Nephron (organoid): ENCODE data around the gene RTBDN.
A peak's percentile ranks its signal among the peaks of the same experiment; 100 is the strongest.
"Not testable (repeated sequence)": the region's sequence is repeated elsewhere in the genome, so short reads cannot be mapped to it uniquely, and the experiment has no call there.

Experiments used
- H3K27ac Mint-ChIP-seq, 3 experiments: 2 replicates each; pipeline ENCODE4 v1.8.0; 2020; ENCODE audit warnings: mixed read lengths in 3 of 3, mild to moderate bottlenecking in 2 of 3, moderate library complexity in 1 of 3
- H3K27me3 Mint-ChIP-seq: 2 replicates; pipeline ENCODE4 v1.8.0; 2021; ENCODE audit warnings: low read depth, mild to moderate bottlenecking, moderate library complexity, mixed read lengths
- H3K36me3 Mint-ChIP-seq: 2 replicates; pipeline ENCODE4 v1.8.0; 2020; ENCODE audit warnings: low read depth, mixed read lengths
- H3K4me1 Mint-ChIP-seq: 2 replicates; pipeline ENCODE4 v1.8.0; 2020; ENCODE audit warnings: mixed read lengths
- H3K4me3 Mint-ChIP-seq, 3 experiments: 2 replicates each; pipeline ENCODE4 v1.8.0; 2020; ENCODE audit warnings: mild to moderate bottlenecking in 3 of 3, mixed read lengths in 3 of 3, moderate library complexity in 2 of 3
- H3K9me3 Mint-ChIP-seq: 2 replicates; pipeline ENCODE4 v1.8.0; 2020; ENCODE audit warnings: mixed read lengths
- CTCF ChIP-seq, 3 experiments: fragments of 200-600 bp; sonication (generic); IDR thresholded peaks; one replicate each; pipeline ENCODE4 v1.5.0; 2021; ENCODE audit warnings: antibody characterized with exemption in 3 of 3; ENCODE audit not compliant: unreplicated experiment in 3 of 3

The RTBDN gene

GRCh38 chr19:12800923-12801465 lies 33.4 kb downstream of the RTBDN start:
- peak overlapping the region; percentile 78 to 92 (median 89) for H3K4me3 Mint-ChIP-seq
- H3K27me3 Mint-ChIP-seq: no peaks in the 10 kb centered on the region
- peak overlapping the region; percentile 35 to 72 (median 68) for H3K27ac Mint-ChIP-seq
- H3K4me1 Mint-ChIP-seq: peaks cover 21% of the 10 kb centered on the region
- TF ChIP-seq CTCF (IDR thresholded peaks at IDR 0.05; ENCODE audit: unreplicated experiment in 3 of 3): no peak
- no peaks in the 10 kb centered on the region for H3K9me3 Mint-ChIP-seq
- H3K36me3 Mint-ChIP-seq: peaks cover 13% of the 10 kb centered on the region

- Mint-ChIP-seq H3K9me3 (no peaks in the 10 kb centered on the region), H3K36me3 (peaks cover 13% of the 10 kb centered on the region), H3K4me1 (peaks cover 24% of the 10 kb centered on the region), H3K4me3 (peak overlapping the region; percentile 78 to 92 (median 89)), H3K27ac (peak overlapping the region; percentile 35 to 72 (median 68)), H3K27me3 (no peaks in the 10 kb centered on the region)
- TF ChIP-seq CTCF (IDR thresholded peaks at IDR 0.05; ENCODE audit: unreplicated experiment in 3 of 3): no peak
Observed at GRCh38 chr19:12800466-12800770, 34.0 kb downstream of the RTBDN start.

DNA sequence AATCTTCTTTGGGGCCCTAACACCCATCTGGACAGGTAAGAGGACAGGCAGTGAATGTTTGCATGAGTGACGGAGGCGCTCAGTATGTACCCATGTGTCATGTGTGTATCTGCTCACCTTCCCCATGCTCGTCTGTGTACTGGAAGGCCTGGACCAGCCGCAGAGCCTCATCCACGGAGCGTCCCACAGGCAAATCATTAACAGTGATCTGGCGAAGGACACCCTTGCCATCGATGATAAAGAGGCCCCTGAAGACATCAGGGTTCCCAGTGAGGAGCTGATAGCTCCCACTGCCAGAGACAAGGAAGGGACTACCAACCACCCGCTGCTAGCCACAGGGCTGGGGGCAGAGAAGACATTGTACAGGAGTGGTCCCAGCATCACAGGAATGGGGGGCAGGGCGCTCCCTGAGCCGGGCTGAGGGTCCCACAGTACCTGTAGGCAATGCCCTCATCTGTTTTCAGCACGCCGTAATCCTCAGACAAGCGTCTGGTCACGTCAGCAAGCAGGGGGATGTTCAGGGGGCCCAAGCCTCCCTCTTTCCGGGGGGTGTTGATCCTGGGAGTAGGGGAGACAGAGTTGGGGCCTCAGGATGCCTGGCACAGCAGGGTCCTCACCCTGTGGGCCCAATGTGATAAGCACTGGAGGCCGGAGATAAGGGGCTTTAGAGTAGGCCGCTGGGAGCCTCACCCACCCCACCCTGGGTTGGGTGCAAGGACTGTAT lies 34.5 kb downstream of the RTBDN start:
- H3K27me3 Mint-ChIP-seq: no peaks in the 10 kb centered on the region
- peaks cover 24% of the 10 kb centered on the region for H3K4me1 Mint-ChIP-seq
- H3K4me3 Mint-ChIP-seq: peak overlapping the region; percentile 78 to 92 (median 89)
- no peak overlapping the region for H3K27ac Mint-ChIP-seq
- no peak for TF ChIP-seq CTCF (IDR thresholded peaks at IDR 0.05; ENCODE audit: unreplicated experiment in 3 of 3)
- no peaks in the 10 kb centered on the region for H3K9me3 Mint-ChIP-seq
- peaks cover 13% of the 10 kb centered on the region for H3K36me3 Mint-ChIP-seq

DNA sequence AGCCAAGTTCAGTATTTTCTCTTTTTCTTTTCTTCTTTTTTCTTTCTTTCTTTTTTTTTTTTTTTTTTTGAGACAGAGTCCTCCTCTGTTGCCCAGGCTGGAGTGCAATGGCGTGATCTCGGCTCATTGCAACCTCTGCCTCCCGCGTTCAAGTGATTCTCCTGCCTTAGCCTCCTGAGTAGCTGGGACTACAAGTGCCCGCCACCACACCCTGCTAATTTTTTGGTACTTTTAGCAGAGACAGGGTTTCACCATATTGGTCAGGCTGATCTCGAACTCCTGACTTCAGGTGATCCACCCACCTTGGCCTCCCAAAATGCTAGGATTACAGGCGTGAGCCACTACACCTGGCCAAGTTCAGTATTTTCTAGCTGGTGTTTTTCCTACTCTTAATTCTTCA lies 36.8 kb downstream of the RTBDN start:
- H3K4me1 Mint-ChIP-seq: peaks cover 29% of the 10 kb centered on the region
- H3K9me3 Mint-ChIP-seq, H3K4me3 Mint-ChIP-seq, H3K27me3 Mint-ChIP-seq, H3K27ac Mint-ChIP-seq: not testable (repeated sequence)
- H3K36me3 Mint-ChIP-seq: peaks cover 13% of the 10 kb centered on the region

DNA sequence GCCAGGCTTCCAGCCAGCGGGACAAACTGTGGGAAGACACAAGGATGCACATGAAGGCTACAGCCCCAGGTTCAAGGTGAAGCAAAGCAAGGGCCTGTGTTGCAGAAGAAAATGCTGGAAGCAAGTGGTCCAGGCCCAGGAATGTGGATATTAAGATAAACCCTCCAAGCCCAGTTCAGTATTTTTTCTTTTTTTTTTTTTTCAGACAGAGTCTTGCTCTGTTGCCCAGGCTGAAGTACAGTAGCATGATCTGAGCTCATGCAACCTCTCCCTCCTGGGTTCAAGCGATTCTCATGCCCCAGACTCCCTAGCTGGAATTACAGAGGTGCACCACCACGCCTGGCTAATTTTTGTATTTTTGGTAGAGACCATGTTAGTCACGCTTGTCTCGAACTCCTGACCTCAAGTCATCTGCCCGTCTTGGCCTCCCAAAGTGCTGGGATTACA lies 37.2 kb downstream of the RTBDN start:
- H3K27ac Mint-ChIP-seq: no peak overlapping the region
- no peaks in the 10 kb centered on the region for H3K9me3 Mint-ChIP-seq
- H3K4me1 Mint-ChIP-seq: peaks cover 24% of the 10 kb centered on the region
- H3K4me3 Mint-ChIP-seq: no peak overlapping the region
- no peak for TF ChIP-seq CTCF (IDR thresholded peaks at IDR 0.05; ENCODE audit: unreplicated experiment in 3 of 3)
- H3K27me3 Mint-ChIP-seq: no peaks in the 10 kb centered on the region
- peaks cover 13% of the 10 kb centered on the region for H3K36me3 Mint-ChIP-seq

GRCh38 chr19:12796146-12797071 lies 38.0 kb downstream of the RTBDN start:
- Mint-ChIP-seq H3K36me3 (peaks cover 13% of the 10 kb centered on the region), H3K4me1 (peaks cover 23% of the 10 kb centered on the region), H3K9me3 (no peaks in the 10 kb centered on the region), H3K27ac (peak overlapping the region; percentile 31 to 72 (median 66)), H3K4me3 (peak overlapping the region; percentile 72 to 80 (median 79)), H3K27me3 (no peaks in the 10 kb centered on the region)
- peak; percentile 91 to 92 (median 92) for TF ChIP-seq CTCF (IDR thresholded peaks at IDR 0.05; ENCODE audit: unreplicated experiment in 3 of 3)
